GM12878 (cell line): ENCODE measurements around the gene SLC31A1. TPM values are rescaled to one million over a fixed set of nuclear protein-coding genes. Genes with fewer than 3 reads are reported as not detected.

Experiments
- ATAC-seq: fragments of 200-7000 bp; cut with Tn5 transposase; 3 replicates; pipeline ENCODE4 v1.9.1; 2020; ENCODE audit warnings: mild to moderate bottlenecking, moderate library complexity
- BruUV-seq: library from RNA; stranded (reverse); fragments of 400-500 nt; replicated peaks from 2 replicates; lab custom pipeline; 2021; lab: Mats Ljungman, UMichigan
- CTCF ChIA-PET: fragments of 300-600 bp; sonication (Branson Sonifier 250); formaldehyde crosslinking; extraction: SDS; loops from one replicate; lab custom pipeline; 2021; ENCODE audit warnings: inconsistent platforms; lab: Yijun Ruan, JAX
- POLR2A ChIA-PET: fragments of 350-600 bp; formaldehyde crosslinking; extraction: SDS; loops from one replicate; lab custom pipeline; 2021; ENCODE audit warnings: inconsistent platforms; lab: Charles Lee
- RAD21 ChIA-PET: fragments of 300-600 bp; sonication (Branson Sonifier 250); formaldehyde crosslinking; loops from one replicate; lab custom pipeline; 2023; ENCODE audit warnings: antibody characterized with exemption; ENCODE audit not compliant: unreplicated experiment; lab: Charles Lee
- SMC1A ChIA-PET: fragments of 300-600 bp; sonication (Branson Sonifier 250); formaldehyde crosslinking; loops from one replicate; lab custom pipeline; 2023; ENCODE audit not compliant: unreplicated experiment, uncharacterized antibody; lab: Charles Lee
- DNase-seq: peaks from one replicate; pipeline ENCODE4 v3.0.0-alpha.2; 2011; ENCODE audit warnings: low read depth, low spot score
- FAIRE-seq: peaks from 3 replicates; lab custom pipeline; 2011; peaks lifted over from hg19 to GRCh38; lab: Jason Lieb, UNC
- H2AFZ ChIP-seq: 2 replicates; pipeline ENCODE4 v1.6.0; 2011; ENCODE audit warnings: low read depth, low read length, control low read depth; ENCODE audit not compliant: control insufficient read depth
- H3K27ac ChIP-seq: 2 replicates; pipeline ENCODE4 v1.5.1; 2011; ENCODE audit warnings: control low read depth; ENCODE audit not compliant: control insufficient read depth, insufficient read depth
- H3K27me3 ChIP-seq, 2 experiments: replicated peaks in 1 of 2; 2 replicates each; pipeline versions ENCODE4 v1.6.0 to v1.6.1; 2011; ENCODE audit warnings: low read length in 1 of 2; ENCODE audit not compliant: control insufficient read depth in 2 of 2, insufficient read depth in 2 of 2
- H3K36me3 ChIP-seq, 2 experiments: 2 replicates each; pipeline ENCODE4 v1.5.1; 2011; ENCODE audit warnings: low read length in 1 of 2; ENCODE audit not compliant: control insufficient read depth in 2 of 2, insufficient read depth in 2 of 2
- H3K4me1 ChIP-seq: 2 replicates; pipeline ENCODE4 v1.6.1; 2011; ENCODE audit warnings: mild to moderate bottlenecking, low read length, moderate library complexity, mixed read lengths; ENCODE audit not compliant: control insufficient read depth, insufficient read depth
- H3K4me2 ChIP-seq: 2 replicates; pipeline ENCODE4 v1.6.0; 2011; ENCODE audit warnings: control low read depth; ENCODE audit not compliant: control insufficient read depth, insufficient read depth
- H3K4me3 ChIP-seq: fragments of 200-600 bp; sonication (generic); 2 replicates; pipeline ENCODE4 v1.5.1; 2016
- H3K79me2 ChIP-seq: 2 replicates; pipeline ENCODE4 v1.6.0; 2011; ENCODE audit warnings: low read length; ENCODE audit not compliant: control insufficient read depth, insufficient read depth
- H3K9ac ChIP-seq: 2 replicates; pipeline ENCODE4 v1.8.0; 2011; ENCODE audit warnings: low read length, control low read depth, mixed read lengths; ENCODE audit not compliant: control insufficient read depth, insufficient read depth
- H3K9me3 ChIP-seq: replicated peaks from 3 replicates; pipeline ENCODE4 v1.5.1; 2011; ENCODE audit warnings: mild to moderate bottlenecking, low read length; ENCODE audit not compliant: control insufficient read depth, insufficient read depth
- H4K20me1 ChIP-seq: 2 replicates; pipeline ENCODE4 v1.6.0; 2011; ENCODE audit not compliant: control insufficient read depth, insufficient read depth
- ASH2L ChIP-seq: fragments of 300-600, 200-600 bp; sonication (generic); IDR thresholded peaks from 2 replicates; pipeline ENCODE4 v1.6.1; 2017; ENCODE audit warnings: low read depth, mild to moderate bottlenecking, borderline replicate concordance
- ATF3 ChIP-seq: IDR thresholded peaks from 2 replicates; pipeline ENCODE4 v1.6.1; 2011; ENCODE audit warnings: low read depth, mild to moderate bottlenecking, low read length, moderate library complexity, borderline replicate concordance; ENCODE audit errors: extremely low read depth
- CBX5 ChIP-seq: sonication (generic); IDR thresholded peaks from 2 replicates; pipeline ENCODE4 v1.6.1; 2016; ENCODE audit warnings: low read depth, moderate library complexity, mild to moderate bottlenecking, inconsistent platforms
- CHD2 ChIP-seq: IDR thresholded peaks from 2 replicates; pipeline ENCODE4 v1.6.1; 2011; ENCODE audit warnings: low read depth, low read length, improper control_type of control experiment, borderline replicate concordance
- DPF2 ChIP-seq: fragments of 450-650 bp; IDR thresholded peaks from 2 replicates; pipeline ENCODE4 v1.6.1; 2017; ENCODE audit warnings: mild to moderate bottlenecking
- EGR1 ChIP-seq, 2 experiments: IDR thresholded peaks; 1 replicate in 1 of 2; 2 replicates in 1 of 2; pipeline ENCODE4 v1.6.1; 2011 to 2012; ENCODE audit warnings: low read depth in 2 of 2, low read length in 2 of 2, borderline replicate concordance in 1 of 2, mild to moderate bottlenecking in 1 of 2, moderate library complexity in 1 of 2
- IRF4 ChIP-seq: IDR thresholded peaks from 2 replicates; pipeline ENCODE4 v1.6.1; 2011; ENCODE audit warnings: low read depth, low read length
- JUNB ChIP-seq: IDR thresholded peaks from 2 replicates; pipeline ENCODE4 v1.6.1; 2016; ENCODE audit warnings: antibody characterized with exemption, mild to moderate bottlenecking
- JUND ChIP-seq: IDR thresholded peaks from 2 replicates; pipeline ENCODE4 v1.6.1; 2012; ENCODE audit warnings: low read depth, mild to moderate bottlenecking, low read length, improper control_type of control experiment, moderate library complexity
- MLLT1 ChIP-seq: fragments of 450-650 bp; IDR thresholded peaks from 2 replicates; pipeline ENCODE4 v1.6.1; 2016; ENCODE audit warnings: mild to moderate bottlenecking
- NFYB ChIP-seq: IDR thresholded peaks from 2 replicates; pipeline ENCODE4 v1.6.1; 2011; ENCODE audit warnings: low read depth, mild to moderate bottlenecking, low read length, improper control_type of control experiment, moderate library complexity; ENCODE audit not compliant: insufficient read depth
- PKNOX1 ChIP-seq: fragments of 450-650 bp; IDR thresholded peaks from 2 replicates; pipeline ENCODE4 v1.6.1; 2016; ENCODE audit warnings: mild to moderate bottlenecking
- RAD21 ChIP-seq: IDR thresholded peaks from 2 replicates; pipeline ENCODE4 v1.6.1; 2011; ENCODE audit warnings: mild to moderate bottlenecking, low read depth, low read length, moderate library complexity; ENCODE audit not compliant: insufficient read depth
- SMC3 ChIP-seq: IDR thresholded peaks from 2 replicates; pipeline ENCODE4 v1.6.1; 2011; ENCODE audit warnings: low read length, improper control_type of control experiment, borderline replicate concordance
- SPI1 ChIP-seq: IDR thresholded peaks from 2 replicates; pipeline ENCODE4 v1.6.1; 2011; ENCODE audit warnings: low read depth, mild to moderate bottlenecking, low read length, moderate library complexity, borderline replicate concordance; ENCODE audit not compliant: insufficient read depth
- TCF3 ChIP-seq: IDR thresholded peaks from 2 replicates; pipeline ENCODE4 v1.6.1; 2012; ENCODE audit warnings: low read depth, mild to moderate bottlenecking, low read length, borderline replicate concordance; ENCODE audit not compliant: insufficient read depth
- WGBS: methylation state at CpG from one replicate; pipeline ENCODE4 v1.1.6; 2016; ENCODE audit warnings: low lambda C conversion rate; ENCODE audit not compliant: insufficient replicate concordance, insufficient coverage; ENCODE audit errors: missing lambda C conversion rate; 5-methylcytosine and 5-hydroxymethylcytosine counted together
- in situ Hi-C: fragments of 300-500 bp; cut with MboI; formaldehyde crosslinking; loops from 9 replicates; pipeline ENCODE4 v1.14.3; 2018; ENCODE audit warnings: mixed read lengths
- intact Hi-C: fragments of 100-400 bp; cut with micrococcal nuclease; formaldehyde crosslinking; loops from one replicate; pipeline ENCODE4 v1.14.2; 2022; ENCODE audit not compliant: unreplicated experiment
- polyA plus RNA-seq, 11 experiments: library from polyadenylated mRNA; depleted of rRNA in 4 of 11; unstranded in 6 of 11; stranded (reverse) in 5 of 11; fragments of >200 nt; fragmentation: Nextera tagmentation in 4 of 11; fragmentation: Illumina TruSeq in 1 of 11; extraction: Ambion mirVana in 4 of 11; extraction: Trizol in 1 of 11; gene quantifications; 1 replicate in 1 of 11; 2 replicates in 10 of 11; pipeline versions ENCODE4 v1.2.1 to v1.2.3, GENCODE V29; 2011 to 2016; ENCODE audit warnings: inconsistent platforms in 2 of 11, missing spikeins in 2 of 11, low read depth in 1 of 11
- total RNA-seq, 4 experiments: library from RNA; depleted of rRNA in 3 of 4; stranded (reverse); fragments of >200 nt in 3 of 4; fragmentation: Illumina TruSeq in 1 of 4; extraction: Trizol in 1 of 4; gene quantifications; 2 replicates each; pipeline versions ENCODE4 v1.2.1 to v1.2.3, GENCODE V29; 2013 to 2021

The SLC31A1 gene
- total and polyA plus RNA-seq, 10 of the 15 experiments (the other 5 are each of a cell fraction or from before 2014, with no cell fraction given) = 7.3 to 16.2 (median 10.5) TPM

- no peak for DNase-seq
- H3K4me2 ChIP-seq = no peak overlapping the region
- no peaks in the 10 kb centered on the region for H4K20me1 ChIP-seq
- peaks cover 33 to 67% of the 10 kb centered on the region in 2 experiments for H3K36me3 ChIP-seq
- no peaks in the 10 kb centered on the region for H3K27me3 ChIP-seq
- TF ChIP-seq ASH2L (no peak), EGR1 (IDR thresholded peaks at IDR 0.05; ENCODE audit: borderline replicate concordance in 1 of 2, low read depth in 2 of 2, low read length in 2 of 2) (no peak), PKNOX1 (no peak), MLLT1 (no peak), CHD2 (no peak), CBX5 (no peak), JUND (no peak), DPF2 (no peak), SPI1 (no peak), TCF3 (no peak), ATF3 (no peak), JUNB (no peak), IRF4 (no peak), NFYB (no peak), SMC3 (no peak), RAD21 (no peak)
- no peak overlapping the region for H3K9ac ChIP-seq
- in situ Hi-C loops (no loop called here), intact Hi-C loops (no loop called here)
- no peaks in the 10 kb centered on the region for H3K9me3 ChIP-seq
- SMC1A ChIA-PET = interaction anchor here (1.6 to 1.8 kb wide), 2 partner anchors 17 to 47 kb away, joined by 5 to 6 read pairs; partner anchors contain the start of gene FKBP15
- H3K4me1 ChIP-seq = no peaks in the 10 kb centered on the region
- FAIRE-seq = no peak
- no peak overlapping the region for H3K4me3 ChIP-seq
- no peaks in the 10 kb centered on the region for H3K79me2 ChIP-seq
- no TSS peak for BruUV-seq
- H2AFZ ChIP-seq = no peak overlapping the region
- WGBS = 96% methylated on average over 3 of the region's 3 CpGs
- POLR2A ChIA-PET = no interaction called here
- CTCF ChIA-PET = no interaction called here
- no peak overlapping the region for H3K27ac ChIP-seq
- ATAC-seq = no peak
- RAD21 ChIA-PET = no interaction called here
Observed at GRCh38 chr9:113173341-113173740, 48.0 kb upstream of the SLC31A1 start.
